GM21515 (cell line): ENCODE results near the gene SLC47A2.

ENCODE experiments used
- ATAC-seq: cut with Tn5 transposase; IDR thresholded peaks from one replicate; pipeline ENCODE4 v1.9.1; 2021; ENCODE audit not compliant: unreplicated experiment

SLC47A2 gene

DNA sequence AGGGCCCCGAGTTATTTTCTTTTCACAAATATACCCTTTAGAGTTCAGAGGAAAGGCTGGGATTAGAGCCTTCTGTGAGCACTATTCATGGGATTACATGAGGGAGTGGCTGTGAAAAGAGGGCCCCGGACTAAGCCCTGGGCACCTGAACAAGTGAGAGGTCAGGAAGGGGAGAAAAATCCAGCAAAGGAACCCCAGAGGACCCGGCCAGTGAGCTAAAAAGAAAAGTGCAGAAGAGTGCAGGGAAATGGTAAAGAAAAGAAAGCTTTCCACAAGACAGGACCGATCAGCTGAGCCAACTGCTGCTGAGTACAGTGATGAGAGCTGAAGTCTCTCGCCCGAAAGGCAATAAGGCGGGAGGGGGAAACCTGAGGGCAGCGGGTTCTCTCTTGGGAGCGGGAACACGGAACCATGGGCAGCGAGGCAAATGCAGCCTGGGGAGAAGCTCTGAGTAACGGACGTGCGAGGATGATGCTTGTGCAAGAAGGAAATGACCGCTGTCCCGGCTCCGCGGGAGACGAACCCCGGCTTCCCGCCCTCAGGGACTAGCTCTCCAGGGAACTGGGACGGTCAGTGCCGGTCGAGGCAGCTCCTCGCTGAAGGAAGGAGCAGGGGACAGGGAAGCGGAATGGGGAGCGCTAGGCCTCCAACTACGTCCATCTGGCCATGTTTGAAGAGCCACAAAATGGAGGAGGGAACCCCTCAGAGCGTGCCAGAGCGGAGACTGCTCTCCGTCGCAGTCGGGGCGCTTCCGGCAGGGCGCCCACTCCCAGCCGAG lies 68.5 kb downstream of the SLC47A2 start:
- ATAC-seq, result peak; percentile 23

DNA sequence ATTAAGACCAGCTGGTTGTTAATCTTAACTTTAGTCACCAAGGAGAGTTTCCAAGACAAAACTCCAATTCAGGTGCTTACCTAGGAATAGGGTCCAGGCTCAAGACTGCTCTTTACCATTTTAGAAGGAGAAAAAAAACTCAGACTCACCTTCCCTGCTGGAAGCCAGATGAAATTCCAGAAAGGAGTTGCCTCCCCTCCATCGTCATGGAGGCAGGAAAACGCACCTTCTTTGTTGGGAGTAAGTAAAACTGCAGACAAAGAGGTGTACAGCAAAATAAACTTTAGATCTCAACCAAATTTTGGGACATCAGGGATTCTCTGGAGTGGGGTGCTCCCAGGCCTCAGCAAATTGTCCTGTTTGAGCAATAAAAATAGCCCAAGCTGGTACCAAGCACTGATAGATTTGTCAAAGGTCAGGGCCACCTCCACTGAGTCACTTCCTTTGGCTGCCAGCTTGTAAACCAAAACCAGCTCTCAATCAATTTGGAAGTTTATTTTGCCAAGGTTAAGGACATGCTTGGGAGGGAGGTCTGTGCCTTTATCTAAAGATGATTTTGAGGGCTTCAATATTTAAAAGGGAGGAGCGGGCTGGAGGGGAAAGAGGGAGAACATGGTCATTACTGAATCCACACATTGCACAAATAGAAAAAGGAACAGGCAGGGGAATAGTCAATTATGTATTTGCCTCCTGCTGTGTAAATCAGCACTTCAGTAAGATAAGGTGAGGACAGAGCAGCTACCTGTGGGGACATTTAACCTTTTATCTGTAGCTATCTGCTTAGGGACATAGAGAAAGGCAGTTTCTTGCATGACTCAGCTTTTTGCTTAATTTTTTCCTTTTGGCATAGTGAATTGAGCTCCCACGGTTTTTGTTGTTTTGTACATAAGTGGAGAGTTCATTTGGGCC lies 69.3 kb downstream of the SLC47A2 start:
- no peak for ATAC-seq

DNA sequence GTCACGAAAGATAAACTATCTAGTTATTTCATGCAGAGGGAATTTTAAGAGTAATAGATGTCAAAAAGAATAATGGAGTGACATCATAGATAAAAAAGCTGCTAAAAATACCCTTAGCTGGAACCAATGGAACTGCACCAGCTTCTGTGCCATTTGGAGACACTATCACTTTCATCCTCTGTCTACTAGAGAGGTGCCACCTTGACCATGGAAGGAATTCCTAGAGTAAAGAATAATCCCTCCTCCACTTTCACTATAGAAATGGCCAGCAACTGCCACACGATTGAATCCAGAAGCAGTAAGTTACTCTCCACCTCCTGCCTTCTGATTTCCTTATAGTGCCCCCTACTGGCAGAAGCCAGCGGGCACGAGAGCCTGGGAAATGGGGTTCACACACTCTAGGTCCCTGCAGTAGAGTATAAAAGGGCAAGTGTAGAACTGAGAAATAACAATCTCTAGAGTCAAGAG lies 70.6 kb downstream of the SLC47A2 start:
- ATAC-seq, result no peak

DNA sequence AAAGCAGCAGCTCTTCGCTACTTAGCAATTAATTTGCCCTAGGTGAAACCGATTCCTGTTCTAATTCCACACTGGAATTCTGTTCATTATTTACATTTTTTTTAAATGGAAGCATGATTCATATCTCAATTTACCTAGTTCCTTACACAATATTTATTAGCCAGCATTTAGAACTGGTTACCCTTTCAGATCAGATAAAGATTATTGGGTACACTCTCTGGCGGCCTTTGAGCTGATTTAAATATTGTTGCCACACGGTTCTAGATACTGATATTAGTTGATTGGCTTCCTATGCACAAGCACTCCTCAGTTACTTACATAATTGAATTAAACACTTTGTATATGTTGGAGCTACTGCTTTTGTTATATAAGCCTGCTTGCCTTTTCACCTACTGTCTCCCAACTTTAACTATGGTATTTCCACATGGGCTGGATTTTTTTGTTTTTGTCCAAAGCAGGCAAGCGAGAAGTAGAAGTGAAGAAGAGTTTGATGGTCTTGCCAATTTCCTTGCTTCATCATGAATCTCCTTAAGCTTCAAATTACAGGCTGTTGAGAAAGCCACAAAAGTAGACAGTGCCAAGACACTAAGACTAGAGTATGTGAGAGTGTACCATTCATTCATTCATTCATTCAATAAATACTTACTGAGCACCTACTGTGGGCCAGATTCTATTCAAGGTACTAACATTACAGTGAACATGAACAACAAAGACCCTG lies 71.7 kb downstream of the SLC47A2 start:
- no peak for ATAC-seq

DNA sequence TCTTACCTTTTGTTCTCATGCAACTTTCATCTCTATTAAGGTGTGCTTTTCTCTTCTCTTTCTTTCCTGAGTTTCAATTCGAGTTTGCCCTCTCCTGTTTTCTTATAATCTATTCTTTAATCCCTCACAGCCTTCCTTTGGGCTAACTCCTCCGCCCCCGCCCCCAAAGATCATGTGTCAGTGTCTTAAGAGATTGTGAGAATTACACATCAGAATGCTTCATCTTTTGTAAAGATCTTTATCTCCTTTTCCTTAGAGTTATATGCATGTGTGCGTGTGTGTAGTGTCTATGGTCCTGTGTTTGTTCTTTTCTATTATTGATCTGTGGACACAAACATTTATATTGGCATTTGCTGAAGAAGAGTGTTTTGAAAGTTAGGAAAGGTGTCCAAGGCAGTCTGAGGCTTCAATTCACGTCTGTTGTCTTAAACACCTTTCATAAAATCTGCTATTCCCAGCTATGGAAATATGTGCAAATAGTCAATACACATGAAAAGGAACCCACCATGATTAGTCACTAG lies 74.0 kb downstream of the SLC47A2 start:
- ATAC-seq, result no peak

DNA sequence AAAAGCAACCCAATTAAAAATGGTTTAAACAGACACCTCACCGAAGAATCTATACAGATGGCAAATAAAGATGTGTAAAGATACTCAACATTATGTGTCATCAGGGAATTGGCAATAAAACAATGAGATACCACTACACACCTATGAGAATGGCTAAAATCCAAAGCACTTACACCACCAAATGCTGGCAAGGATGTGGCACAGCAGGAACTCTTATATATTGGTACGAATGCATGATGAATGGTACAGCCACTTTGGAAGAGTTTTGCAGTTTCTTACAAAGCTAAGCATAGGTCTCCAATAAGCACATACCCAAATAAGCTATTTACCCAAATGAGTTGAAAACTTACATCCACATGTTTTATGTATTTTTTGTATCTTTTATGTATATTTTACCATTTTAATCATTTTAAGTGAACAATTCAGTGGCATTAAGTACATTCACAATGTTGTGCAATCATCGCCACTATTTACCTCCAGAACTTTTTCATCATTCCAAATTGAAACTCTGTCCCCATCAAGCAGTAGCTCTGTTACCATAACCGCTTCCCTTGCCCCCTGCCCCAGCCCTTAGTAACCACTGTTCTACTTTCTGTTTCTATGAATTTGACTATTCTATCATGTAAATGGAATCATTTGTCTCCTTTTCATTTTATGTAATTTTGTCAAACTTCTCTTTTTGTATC lies 74.6 kb downstream of the SLC47A2 start:
- no peak for ATAC-seq

DNA sequence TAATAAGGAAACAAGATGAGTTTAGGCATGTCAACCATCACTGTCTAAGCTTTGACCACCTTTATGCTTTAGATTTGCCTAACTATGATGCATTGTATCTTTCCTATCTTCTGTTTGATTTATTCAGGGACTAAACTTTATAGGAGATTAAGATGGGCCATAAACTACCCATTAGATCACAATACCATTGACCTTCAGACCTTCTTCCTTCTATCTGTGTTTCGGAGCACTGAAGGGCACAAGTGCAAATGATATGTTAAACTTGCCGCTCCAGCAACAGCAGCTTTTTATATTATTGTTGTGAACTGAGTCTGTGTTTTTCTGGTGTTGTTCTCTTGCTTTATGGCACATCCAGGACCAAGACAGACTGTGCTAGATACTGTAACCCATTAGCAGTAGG lies 84.5 kb downstream of the SLC47A2 start:
- ATAC-seq, result no peak

DNA sequence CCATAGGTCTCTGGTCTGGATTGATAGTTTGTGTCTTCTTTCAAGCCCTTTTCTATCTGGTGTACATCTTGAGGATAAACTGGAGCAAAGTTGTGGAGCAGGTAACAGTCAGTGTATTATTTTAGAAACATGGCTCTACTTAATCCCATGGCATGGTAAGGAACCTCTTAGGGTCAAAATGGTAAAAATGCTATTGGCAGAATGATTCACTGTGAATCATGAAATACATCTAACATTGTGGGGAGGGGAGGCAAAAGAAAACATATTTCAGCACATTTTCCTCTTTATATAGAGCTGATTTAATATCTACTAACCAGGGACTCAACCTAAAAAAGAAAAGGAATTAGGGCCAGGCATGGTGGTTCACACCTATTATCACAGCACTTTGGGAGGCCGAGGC lies 85.7 kb downstream of the SLC47A2 start:
- no peak for ATAC-seq

DNA sequence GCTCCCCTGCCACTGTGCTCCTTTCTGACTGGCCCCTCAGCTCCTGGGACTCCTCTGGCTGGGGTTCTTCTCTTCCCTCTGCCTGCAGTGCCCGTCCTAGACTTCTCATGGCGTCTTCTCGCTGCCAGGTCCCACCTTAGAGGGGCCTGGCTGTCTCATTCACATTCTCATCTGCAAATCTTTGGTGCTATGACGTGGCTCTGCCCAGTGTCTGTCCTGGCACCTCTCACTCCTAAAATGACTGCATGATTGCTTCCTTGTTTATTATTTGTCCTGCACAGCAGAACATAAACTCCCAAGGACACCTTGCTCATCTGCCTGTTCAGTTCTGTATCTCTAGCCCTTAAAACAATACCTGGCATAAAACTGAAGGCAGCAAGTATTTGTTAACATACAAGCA lies 86.3 kb downstream of the SLC47A2 start:
- ATAC-seq, result no peak

DNA sequence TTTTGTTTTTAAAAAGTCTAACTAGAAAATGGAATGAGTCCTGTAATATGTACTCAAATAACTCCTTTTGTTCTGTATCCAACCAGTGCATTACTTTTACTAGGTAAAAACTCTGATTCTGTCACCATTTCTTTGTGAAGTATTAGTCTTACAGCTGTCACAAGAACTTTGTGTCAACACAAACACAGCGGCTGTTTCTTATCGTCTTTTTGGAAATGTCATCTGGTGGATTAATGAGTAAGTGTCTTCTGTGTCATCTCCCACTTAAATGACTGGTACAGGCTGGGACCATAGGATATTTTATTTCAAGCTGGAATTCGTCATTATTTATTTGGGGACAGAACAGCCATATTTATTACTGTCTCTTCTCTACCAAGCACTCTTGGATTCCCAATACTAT lies 86.9 kb downstream of the SLC47A2 start:
- ATAC-seq, result no peak
